ENCODE data around the gene MOB2.

The MOB2 gene

GRCh38 chr11:1487091-1487850 is 692 bp upstream of the MOB2 start:
- DNase-seq (ENCODE audit: low read depth, low spot score), result no peak

DNA sequence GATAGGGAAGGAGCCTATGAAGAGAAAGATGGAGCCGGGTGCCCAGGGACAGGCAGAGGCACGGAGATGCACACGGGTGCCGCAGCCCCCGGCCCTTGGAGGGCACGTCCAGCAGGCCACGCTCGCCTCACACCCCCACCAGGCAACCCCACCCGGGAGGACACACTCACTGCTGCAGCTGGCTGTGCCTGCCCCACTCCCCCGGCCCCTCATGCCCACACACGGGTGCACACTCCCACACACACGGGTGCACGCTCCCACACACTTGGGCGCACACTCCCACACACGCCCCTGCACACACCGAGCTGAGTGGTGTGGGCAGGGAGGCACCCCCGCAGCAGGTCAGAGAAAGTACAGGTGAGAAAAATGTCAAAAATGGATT is 1.1 kb downstream of the MOB2 start:
- DNase-seq (ENCODE audit: low read depth, low spot score), result no peak

DNA sequence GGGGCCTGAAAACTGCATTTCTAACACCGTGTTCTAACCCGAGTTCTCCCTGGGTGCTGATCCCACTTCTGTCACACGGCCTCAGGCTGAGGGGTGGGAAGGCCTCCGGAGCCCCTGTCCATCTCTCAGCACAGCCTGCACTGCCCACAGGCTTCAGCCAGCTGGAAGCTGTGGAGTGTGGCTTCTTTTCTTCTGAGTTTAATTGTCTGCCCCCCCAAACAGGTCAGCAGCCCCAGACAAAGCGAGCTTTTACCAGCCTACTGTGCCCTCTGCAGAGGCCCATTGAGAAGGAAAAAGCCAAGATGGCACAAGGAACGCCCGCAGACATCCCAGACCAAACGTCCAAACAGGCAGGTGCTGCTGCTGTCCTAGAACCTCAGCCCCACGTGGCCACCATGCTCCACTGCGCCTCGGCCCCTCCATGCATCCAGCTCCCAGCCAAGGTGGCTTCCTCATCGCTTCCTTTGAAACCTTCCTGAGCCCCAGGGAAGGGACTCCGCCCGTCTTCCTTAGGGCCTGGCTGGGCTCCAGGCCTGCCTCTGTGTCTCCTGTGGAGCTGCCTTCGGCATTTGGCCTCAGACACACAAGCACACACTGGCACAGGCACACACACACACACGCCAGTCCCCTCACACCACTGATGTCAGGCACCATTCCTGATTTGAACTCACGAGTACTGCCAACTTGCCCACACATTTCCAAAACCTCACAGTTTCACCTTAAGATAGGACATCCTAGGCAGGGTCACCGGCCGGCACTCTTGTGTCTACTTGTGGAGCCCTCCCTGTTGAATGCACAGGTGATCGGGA is 1.7 kb downstream of the MOB2 start:
- no peak for DNase-seq (ENCODE audit: low read depth, low spot score)

DNA sequence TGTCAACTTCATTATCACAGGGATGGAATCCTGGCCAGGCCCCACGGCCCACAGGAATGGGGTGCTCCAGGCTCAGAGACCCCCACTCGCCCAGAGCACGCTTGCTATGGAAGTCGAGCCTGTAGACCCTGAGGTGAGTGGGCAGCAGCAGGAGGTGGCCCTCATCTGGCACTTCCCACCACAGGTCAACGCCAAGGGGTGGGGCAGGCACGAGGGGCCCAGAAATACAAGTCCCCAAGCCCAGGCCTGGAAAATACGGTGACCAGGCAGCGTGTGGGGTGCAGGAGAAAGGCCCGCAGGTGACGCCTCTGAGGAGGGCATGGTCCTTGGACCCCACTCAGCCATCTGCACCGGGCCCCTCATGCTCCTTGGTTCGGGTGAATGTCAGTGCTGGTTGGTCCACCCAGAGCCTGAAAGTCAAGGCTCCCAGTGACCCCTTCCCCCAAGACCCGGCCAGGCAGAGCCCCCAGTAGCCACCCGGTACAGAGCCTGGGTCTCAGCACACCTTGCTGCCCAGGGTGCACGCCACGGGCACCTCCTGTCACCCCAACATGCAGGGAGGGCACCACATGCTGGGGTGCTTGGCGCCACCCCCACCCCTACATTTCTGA is 2.4 kb downstream of the MOB2 start:
- DNase-seq (ENCODE audit: low read depth, low spot score), result no peak

DNA sequence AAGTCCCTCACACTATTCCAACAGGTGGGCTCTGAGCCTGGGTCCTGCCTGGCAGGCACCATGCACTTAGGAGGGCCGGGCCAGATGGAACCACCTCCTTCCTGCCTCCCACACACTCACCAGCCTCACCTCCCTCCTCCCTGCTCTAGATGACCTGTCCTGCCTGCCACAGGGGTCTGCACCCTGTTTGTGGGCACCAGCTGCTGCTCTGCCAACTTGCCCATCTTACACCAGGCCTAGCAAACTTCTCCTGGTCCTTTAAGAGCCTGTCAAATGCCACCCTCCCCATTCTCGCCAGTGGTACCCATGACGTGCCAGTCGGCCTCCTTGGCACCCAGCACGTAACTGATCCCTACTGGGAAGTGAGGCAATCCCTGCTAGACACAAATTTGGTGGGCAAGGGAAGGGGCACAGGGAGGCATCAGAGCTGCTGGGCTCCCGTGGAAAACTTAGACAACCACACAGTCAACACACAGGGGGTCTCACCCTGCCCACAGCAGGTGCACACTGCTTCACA is 3.1 kb downstream of the MOB2 start:
- no peak for DNase-seq (ENCODE audit: low read depth, low spot score)

- DNase-seq (ENCODE audit: low read depth, low spot score), result no peak
Observed at GRCh38 chr11:1482581-1483444, 3.8 kb downstream of the MOB2 start.

DNA sequence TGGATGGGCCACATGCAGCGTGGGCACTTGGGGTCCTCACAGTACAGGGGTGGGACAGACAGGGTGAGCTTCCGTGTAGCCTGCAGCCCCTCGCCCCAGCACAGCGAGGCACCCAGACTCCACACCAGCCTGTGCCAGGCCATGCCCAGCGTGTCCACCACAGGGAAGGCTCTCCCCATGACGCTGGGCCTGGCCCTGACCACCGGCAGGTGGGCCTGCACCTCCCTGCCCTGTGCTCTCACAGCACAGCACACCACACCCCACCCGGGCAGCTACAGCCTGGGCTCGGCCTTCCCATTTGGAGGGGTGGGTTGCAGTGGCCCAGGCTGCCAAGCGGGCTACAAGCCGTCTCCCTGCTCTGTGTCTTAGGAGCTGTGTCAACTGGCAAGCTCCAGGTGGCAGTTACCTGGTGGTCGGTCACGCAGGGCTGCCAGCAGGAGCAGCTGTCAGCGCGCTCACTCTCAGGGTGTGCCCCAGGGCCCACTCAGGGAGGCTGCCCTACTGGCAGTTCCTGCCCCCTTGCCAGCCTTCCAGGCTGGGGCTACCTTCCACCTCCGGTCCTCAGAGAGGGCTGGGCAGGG is 4.6 kb downstream of the MOB2 start:
- no peak for DNase-seq (ENCODE audit: low read depth, low spot score)

GRCh38 chr11:1481483-1481825 is 5.1 kb downstream of the MOB2 start:
- DNase-seq (ENCODE audit: low read depth, low spot score), result no peak

DNA sequence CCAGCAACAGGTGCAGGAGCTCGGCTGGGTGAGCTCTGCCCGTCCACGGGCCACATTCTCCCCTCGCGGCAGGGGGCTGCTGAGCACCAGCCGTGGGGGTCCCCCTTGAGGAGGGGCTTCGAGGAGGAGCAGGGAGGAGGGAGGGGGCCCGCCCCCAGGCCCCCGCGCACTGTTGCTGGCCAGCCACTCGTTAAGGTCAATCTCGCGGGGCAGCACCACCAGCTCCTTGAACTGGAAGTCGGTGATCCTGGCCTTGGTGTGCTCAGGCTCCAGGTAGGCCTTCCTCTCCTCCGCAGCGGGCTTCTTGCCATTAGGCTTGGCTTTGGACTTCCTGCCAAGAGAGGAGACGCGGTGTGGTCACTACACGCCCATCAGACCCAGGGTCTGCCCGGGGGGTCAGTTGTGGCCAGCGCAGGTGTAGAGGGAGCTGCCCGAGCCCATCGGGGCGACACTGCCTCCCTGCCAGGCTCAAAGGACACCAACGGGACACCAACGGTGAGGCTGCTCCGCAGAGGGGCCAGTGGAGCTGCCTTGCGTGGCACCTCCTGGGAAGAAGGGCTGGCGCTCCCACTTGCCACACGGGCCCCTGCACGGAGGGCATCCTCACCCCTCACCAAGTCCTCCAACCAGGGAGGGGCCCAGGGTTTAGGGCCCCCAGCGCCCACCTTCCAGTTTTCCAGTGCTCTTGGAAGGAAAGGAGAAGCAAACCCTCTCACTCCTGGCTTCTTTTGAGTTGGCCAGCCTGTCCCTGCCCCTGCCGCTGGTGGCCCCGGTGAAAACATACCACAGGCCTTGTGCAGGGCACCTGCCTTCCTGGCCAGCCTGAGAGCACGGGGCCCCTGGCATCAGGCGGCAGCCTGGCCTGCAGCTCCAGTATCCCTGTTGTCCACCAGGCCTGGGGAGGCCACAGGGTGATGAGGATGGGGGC is 5.8 kb downstream of the MOB2 start:
- DNase-seq (ENCODE audit: low read depth, low spot score), result no peak

- DNase-seq (ENCODE audit: low read depth, low spot score), result no peak
Observed at GRCh38 chr11:1480191-1480554, 6.4 kb downstream of the MOB2 start.

GRCh38 chr11:1479678-1480118 is 6.9 kb downstream of the MOB2 start:
- DNase-seq (ENCODE audit: low read depth, low spot score), result no peak

- DNase-seq (ENCODE audit: low read depth, low spot score), result no peak
Observed at GRCh38 chr11:1479006-1479677, 7.4 kb downstream of the MOB2 start.

DNA sequence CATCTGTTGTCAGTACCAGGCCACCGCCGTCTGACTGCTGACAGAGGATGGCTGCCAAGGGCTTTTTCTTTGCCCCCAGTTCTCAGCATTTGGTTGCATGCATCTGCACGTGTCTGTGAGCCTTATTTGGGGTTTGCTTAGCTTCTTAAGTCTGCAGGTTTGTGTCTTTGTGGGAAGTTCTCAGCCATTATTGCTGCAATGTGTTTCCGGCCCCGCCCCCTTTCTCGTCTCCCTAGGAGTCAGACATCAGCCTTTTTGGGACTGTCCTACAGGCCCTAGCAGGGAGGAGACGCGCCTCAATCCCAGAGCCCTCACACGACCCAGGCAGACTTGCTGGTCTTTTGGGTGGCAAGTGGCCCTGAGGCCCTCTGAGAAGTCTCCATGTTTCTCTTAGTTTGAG is 8.0 kb downstream of the MOB2 start:
- no peak for DNase-seq (ENCODE audit: low read depth, low spot score)

DNA sequence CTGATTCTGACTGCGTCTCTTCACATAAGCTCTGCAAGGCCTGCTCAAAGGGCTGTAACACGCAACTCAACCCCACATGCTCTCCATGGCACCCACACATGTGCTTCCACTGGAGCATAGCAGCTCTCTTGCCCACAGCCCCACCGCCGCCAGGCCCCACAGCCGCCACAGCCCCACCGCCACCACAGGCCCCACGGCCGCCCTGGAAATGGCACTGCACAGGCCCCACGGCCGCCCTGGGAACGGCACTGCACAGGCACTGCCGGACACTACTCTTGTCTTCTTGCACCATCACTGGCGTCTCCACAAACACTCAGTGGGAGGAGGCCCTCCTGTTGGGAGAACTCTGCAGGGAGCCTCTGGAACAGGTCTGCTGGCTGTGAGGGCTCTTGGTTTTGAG is 8.6 kb downstream of the MOB2 start:
- no peak for DNase-seq (ENCODE audit: low read depth, low spot score)

- no peak for DNase-seq (ENCODE audit: low read depth, low spot score)
Observed at GRCh38 chr11:1476940-1477736, 9.4 kb downstream of the MOB2 start.

DNA sequence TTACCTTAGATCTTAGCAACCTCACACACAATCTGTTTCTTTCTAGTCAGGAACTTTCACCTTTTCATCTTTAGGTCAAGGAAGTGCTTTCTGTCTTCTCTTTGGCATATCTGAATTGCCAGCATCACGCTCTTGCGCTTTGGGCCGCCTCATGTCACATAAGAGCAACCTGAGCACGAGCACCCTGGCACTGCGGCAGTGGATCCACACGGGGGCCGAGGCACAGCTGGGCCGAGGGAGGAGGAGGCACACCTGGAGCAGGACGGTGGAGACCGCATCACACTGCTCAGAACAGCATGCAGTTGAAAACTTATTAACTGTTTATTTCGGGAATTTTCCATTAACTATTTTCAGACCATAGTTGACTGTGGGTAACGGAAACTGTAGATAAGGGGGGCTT is 10.7 kb downstream of the MOB2 start:
- DNase-seq (ENCODE audit: low read depth, low spot score), result no peak

DNA sequence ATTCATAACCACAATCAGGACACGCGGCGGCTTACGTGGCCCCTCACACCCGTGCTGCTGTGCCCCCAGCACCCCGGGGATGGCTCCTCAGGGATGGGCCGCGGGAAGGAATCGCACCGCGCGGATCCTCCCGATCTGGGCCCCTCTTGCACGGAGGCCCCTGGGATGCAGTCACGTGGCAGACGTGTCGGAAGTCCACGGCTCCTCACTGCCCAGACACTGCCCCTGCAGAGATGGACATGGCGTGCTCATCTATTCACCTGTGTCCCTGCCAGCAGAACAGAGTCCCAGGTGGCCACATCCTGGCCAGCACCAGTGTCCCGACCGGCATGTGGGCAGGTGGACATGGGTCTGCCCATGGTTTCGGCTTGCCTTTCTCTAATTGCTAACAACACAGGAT is 12.8 kb downstream of the MOB2 start:
- no peak for DNase-seq (ENCODE audit: low read depth, low spot score)

- DNase-seq (ENCODE audit: low read depth, low spot score), result no peak
Observed at GRCh38 chr11:1473011-1473628, 13.5 kb downstream of the MOB2 start.
